Spinal cord (tissue), 10 donors: Measurements from ENCODE around the gene ALDOC. TPM values are rescaled to one million over a fixed set of nuclear protein-coding genes. Genes with fewer than 3 reads are reported as not detected.
A peak's percentile ranks its signal among the peaks of the same experiment; 100 is the strongest.

Experiments
- DNase-seq, 6 donors: peaks; one replicate each; pipeline versions ENCODE4 v3.0.0 to v3.0.0-alpha.2; 2013 to 2015; ENCODE audit warnings: low spot score in 6 of 6, low read depth in 4 of 6
- H3K27ac ChIP-seq: one replicate; pipeline ENCODE4 v1.5.1; 2013; ENCODE audit warnings: low read depth, low read length, control low read depth
- H3K27me3 ChIP-seq: one replicate; pipeline ENCODE4 v1.6.1; 2013; ENCODE audit warnings: low read length; ENCODE audit not compliant: control insufficient read depth, insufficient read depth
- H3K36me3 ChIP-seq: one replicate; pipeline ENCODE4 v1.6.1; 2013; ENCODE audit warnings: low read length; ENCODE audit not compliant: control insufficient read depth, insufficient read depth
- H3K4me1 ChIP-seq: one replicate; pipeline ENCODE4 v1.6.1; 2013; ENCODE audit warnings: low read length; ENCODE audit not compliant: control insufficient read depth, insufficient read depth
- H3K4me3 ChIP-seq: one replicate; pipeline ENCODE4 v1.5.1; 2013; ENCODE audit warnings: low read depth, low read length, control low read depth
- H3K9me3 ChIP-seq: one replicate; pipeline ENCODE4 v1.6.1; 2013; ENCODE audit warnings: low read length; ENCODE audit not compliant: control insufficient read depth, insufficient read depth
- WGBS: methylation state at CpG from one replicate; pipeline ENCODE4 v1.1.5; 2013; ENCODE audit warnings: missing lambda C conversion rate; ENCODE audit not compliant: insufficient coverage; 5-methylcytosine and 5-hydroxymethylcytosine counted together
- polyA plus RNA-seq, 2 donors: library from polyadenylated mRNA; unstranded; fragments of 120-200 nt; gene quantifications; one replicate each; pipeline ENCODE4 v1.2.1, GENCODE V29; 2013; ENCODE audit not compliant: insufficient read length in 2 of 2
- total RNA-seq, 2 donors: library from RNA; depleted of rRNA in 1 of 2; stranded (reverse); fragments of 120-200 nt in 1 of 2; fragments of >200 nt in 1 of 2; gene quantifications; one replicate each; pipeline versions ENCODE4 v1.2.3 to v1.2.4, GENCODE V29; 2013 to 2014
- donor health status: healthy.

Gene ALDOC
- total and polyA plus RNA-seq, 4 donors: 217 to 674 (median 598) TPM

- H3K27ac ChIP-seq: no peak overlapping the region
- H3K27me3 ChIP-seq: no peaks in the 10 kb centered on the region
- no peaks in the 10 kb centered on the region for H3K9me3 ChIP-seq
- 72% methylated on average over 6 of the region's 7 CpGs for WGBS
- peaks cover 63% of the 10 kb centered on the region for H3K4me1 ChIP-seq
- peak in 1 of 6 donors; percentile 15 for DNase-seq
- no peak overlapping the region for H3K4me3 ChIP-seq
- peaks cover 32% of the 10 kb centered on the region for H3K36me3 ChIP-seq
Observed at GRCh38 chr17:28574526-28574925, 2.2 kb downstream of the ALDOC start.

- Histone ChIP-seq H3K36me3 (peaks cover 34% of the 10 kb centered on the region), H3K27me3 (no peaks in the 10 kb centered on the region), H3K4me3 (no peak overlapping the region), H3K4me1 (peaks cover 63% of the 10 kb centered on the region), H3K27ac (no peak overlapping the region), H3K9me3 (no peaks in the 10 kb centered on the region)
- no peak for DNase-seq
- WGBS: 97% methylated on average over 5 of the region's 6 CpGs
Observed at GRCh38 chr17:28573966-28574480, 2.7 kb downstream of the ALDOC start.

- WGBS: 92% methylated on average over 8 of the region's 9 CpGs
- peaks cover 30% of the 10 kb centered on the region for H3K36me3 ChIP-seq
- H3K27ac ChIP-seq: no peak overlapping the region
- peaks cover 63% of the 10 kb centered on the region for H3K4me1 ChIP-seq
- no peak for DNase-seq
- H3K27me3 ChIP-seq: no peaks in the 10 kb centered on the region
- no peak overlapping the region for H3K4me3 ChIP-seq
- H3K9me3 ChIP-seq: no peaks in the 10 kb centered on the region
Observed at GRCh38 chr17:28573521-28573920, 3.2 kb downstream of the ALDOC start.

GRCh38 chr17:28573040-28573380 lies 3.7 kb downstream of the ALDOC start:
- no peak overlapping the region for H3K4me3 ChIP-seq
- no peak overlapping the region for H3K27ac ChIP-seq
- no peaks in the 10 kb centered on the region for H3K27me3 ChIP-seq
- H3K36me3 ChIP-seq: peaks cover 26% of the 10 kb centered on the region
- DNase-seq: no peak
- peaks cover 63% of the 10 kb centered on the region for H3K4me1 ChIP-seq
- H3K9me3 ChIP-seq: no peaks in the 10 kb centered on the region

GRCh38 chr17:28572259-28573039 lies 4.2 kb downstream of the ALDOC start:
- Histone ChIP-seq H3K36me3 (peaks cover 26% of the 10 kb centered on the region), H3K27ac (no peak overlapping the region), H3K27me3 (no peaks in the 10 kb centered on the region), H3K4me1 (peaks cover 59% of the 10 kb centered on the region), H3K4me3 (no peak overlapping the region), H3K9me3 (no peaks in the 10 kb centered on the region)
- 80% methylated on average over 5 of the region's 5 CpGs for WGBS
- no peak for DNase-seq

GRCh38 chr17:28571361-28572122 lies 5.2 kb downstream of the ALDOC start, which contains the start of gene PIGS:
Gene PIGS (minus strand): TSS chr17:28571524. CDS start chr17:28571496, 28 bp downstream.
- peak in 4 of 6 donors; percentile 86 to 98 (median 93) for DNase-seq
- H3K4me3 ChIP-seq: peak within 1 kb of the TSS; percentile 94
- no peaks in the 10 kb centered on the region for H3K9me3 ChIP-seq
- peaks cover 50% of the 10 kb centered on the region for H3K4me1 ChIP-seq
- no peaks in the 10 kb centered on the region for H3K27me3 ChIP-seq
- H3K27ac ChIP-seq: peak within 1 kb of the TSS; percentile 75
- H3K36me3 ChIP-seq: peaks cover 29% of the 10 kb centered on the region
- WGBS: under 1% methylated on average over 46 of the region's 49 CpGs

- WGBS: 1% methylated on average over 39 of the region's 39 CpGs
- Histone ChIP-seq H3K27me3 (no peaks in the 10 kb centered on the region), H3K4me3 (peak overlapping the region; percentile 94)
Observed at GRCh38 chr17:28570716-28571360, 5.9 kb downstream of the ALDOC start.

GRCh38 chr17:28569446-28569845 lies 7.2 kb downstream of the ALDOC start:
- no peak overlapping the region for H3K27ac ChIP-seq
- H3K36me3 ChIP-seq: peaks cover 29% of the 10 kb centered on the region
- DNase-seq: no peak
- no peaks in the 10 kb centered on the region for H3K9me3 ChIP-seq
- no CpG with 5 or more reads among the region's 1 CpG for WGBS
- peaks cover 36% of the 10 kb centered on the region for H3K4me1 ChIP-seq
- no peaks in the 10 kb centered on the region for H3K27me3 ChIP-seq
- no peak overlapping the region for H3K4me3 ChIP-seq

More at GRCh38 chr17:28570716-28571360, 5.9 kb downstream of the ALDOC start:
- DNase-seq: peak in 1 of 6 donors; percentile 64
- Histone ChIP-seq H3K4me1 (peaks cover 46% of the 10 kb centered on the region), H3K27ac (peak overlapping the region; percentile 75), H3K9me3 (no peaks in the 10 kb centered on the region), H3K36me3 (peaks cover 30% of the 10 kb centered on the region)

GRCh38 chr17:28567604-28568003 lies 9.1 kb downstream of the ALDOC start:
- Histone ChIP-seq H3K4me1 (peaks cover 20% of the 10 kb centered on the region), H3K27me3 (no peaks in the 10 kb centered on the region), H3K27ac (no peak overlapping the region), H3K9me3 (no peaks in the 10 kb centered on the region), H3K4me3 (no peak overlapping the region), H3K36me3 (peaks cover 28% of the 10 kb centered on the region)
- 100% methylated on average over 3 of the region's 3 CpGs for WGBS
- no peak for DNase-seq
